Measurements from ENCODE around the gene CCS.

DNA sequence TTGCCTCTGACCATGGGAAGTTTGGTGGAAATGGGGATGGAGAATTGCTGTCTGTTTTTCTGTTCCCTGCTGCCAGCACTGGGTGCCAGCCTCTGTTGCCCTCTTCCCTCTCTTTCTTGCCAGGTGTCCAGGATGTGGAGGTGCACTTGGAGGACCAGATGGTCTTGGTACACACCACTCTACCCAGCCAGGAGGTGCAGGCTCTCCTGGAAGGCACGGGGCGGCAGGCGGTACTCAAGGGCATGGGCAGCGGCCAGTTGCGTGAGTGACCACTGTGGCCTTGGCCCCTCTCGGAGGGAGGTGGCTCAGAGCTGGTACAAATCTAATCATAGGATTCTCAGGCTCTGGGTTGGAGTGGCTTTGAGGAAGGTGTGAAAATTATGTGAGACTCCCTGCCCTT lies 6.0 kb downstream of the CCS start:
- TF ChIP-seq POLR2AphosphoS5 (IDR thresholded peaks at IDR 0.05; ENCODE audit: borderline replicate concordance, low read depth, low read length) (no peak), EZH2 (IDR thresholded peaks at IDR 0.05) (no peak)

Measured in SK-N-MC (cell line).